ENCODE measurements around the gene CDH4. TPM values are rescaled to one million over a fixed set of nuclear protein-coding genes. Genes with fewer than 3 reads are reported as not detected.

CDH4 gene
- total and polyA plus RNA-seq, 2 of the 4 experiments (the other 2 are of a cell fraction) = 1.6 to 3.5 TPM

DNA sequence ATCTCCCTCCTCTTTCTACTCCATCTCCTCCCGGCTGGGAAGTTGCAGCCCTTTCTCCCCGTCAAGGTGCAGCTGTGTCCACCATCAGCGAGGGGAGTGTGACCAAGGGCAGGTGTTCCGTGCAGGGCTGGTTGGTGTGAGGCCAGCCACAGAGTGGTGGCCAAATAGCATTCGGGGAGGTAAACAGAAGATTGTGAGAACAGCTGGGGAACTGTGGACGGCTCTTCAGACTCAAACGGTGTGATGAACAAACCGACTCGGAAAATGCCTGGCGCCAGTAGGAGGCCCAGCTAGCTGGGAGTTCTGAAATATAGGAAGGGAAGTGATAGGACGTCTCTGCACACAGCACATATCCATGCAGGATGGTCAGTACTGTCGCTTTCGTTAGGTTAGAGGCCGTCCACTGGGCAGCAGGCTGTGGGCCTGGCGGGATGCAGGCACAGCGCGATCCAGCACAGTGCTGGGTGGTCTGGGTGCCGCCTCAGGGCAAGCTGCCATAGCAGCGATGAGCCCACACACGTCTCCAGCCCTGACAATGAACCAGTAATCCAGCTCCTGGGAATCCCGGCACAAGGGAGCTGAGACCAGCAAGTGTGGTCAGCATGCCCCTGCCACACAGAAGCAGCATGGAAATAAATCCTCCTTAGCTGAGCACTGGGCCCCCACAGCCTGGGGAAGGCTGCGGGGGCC is 555.6 kb downstream of the CDH4 start:
- Histone ChIP-seq H3K18ac (ENCODE audit: low read depth, low read length) (no peak overlapping the region), H3K27me3 (ENCODE audit: control insufficient read depth, insufficient read depth, low read length) (peaks cover 14% of the 10 kb centered on the region; the same call in 1 of the 2 replicates), H3K4me2 (ENCODE audit: low read depth, low read length) (no peak overlapping the region), H4K91ac (ENCODE audit: insufficient read depth, low read depth, low read length) (no peak overlapping the region), H3K4me1 (ENCODE audit: control insufficient read depth, insufficient read depth, low read length) (no peaks in the 10 kb centered on the region), H2BK15ac (ENCODE audit: low read depth, low read length) (no peak overlapping the region), H4K20me1 (ENCODE audit: insufficient read depth, low read length) (no peaks in the 10 kb centered on the region), H3K4ac (ENCODE audit: low read depth, low read length) (no peak overlapping the region), H3K9me3 (ENCODE audit: control insufficient read depth, insufficient read depth, low read length) (no peaks in the 10 kb centered on the region), H3K79me1 (ENCODE audit: low read depth in 1 of 2, low read length in 2 of 2) (no peaks in the 10 kb centered on the region), H3K4me3 (ENCODE audit: insufficient read depth, low read depth, low read length) (no peak overlapping the region), H3K23ac (ENCODE audit: low read depth, low read length) (no peak overlapping the region), H4K5ac (ENCODE audit: low read depth, low read length) (no peak overlapping the region), H3K36me3 (ENCODE audit: control insufficient read depth, insufficient read depth, low read length) (no peaks in the 10 kb centered on the region), H2BK20ac (ENCODE audit: low read depth, low read length) (no peak overlapping the region), H4K8ac (ENCODE audit: low read depth in 2 of 2, low read length in 2 of 2) (no peak overlapping the region), H2AFZ (replicated peaks; ENCODE audit: low read length, poor library complexity) (no peak overlapping the region), H2BK120ac (ENCODE audit: low read depth, low read length) (no peak overlapping the region), H3K9me1 (ENCODE audit: insufficient read depth, low read length) (no peaks in the 10 kb centered on the region), H2BK5ac (ENCODE audit: low read depth, low read length, poor library complexity, severe bottlenecking) (no peak overlapping the region), H2AK9ac (replicated peaks; ENCODE audit: low read depth, low read length, poor library complexity) (no peak overlapping the region), H3K56ac (ENCODE audit: extremely low read depth, insufficient read depth, low read length) (no peak overlapping the region), H3K27ac (ENCODE audit: insufficient read depth, low read length) (no peak overlapping the region), H3K9ac (ENCODE audit: low read depth, low read length) (no peak overlapping the region), H3K14ac (replicated peaks; ENCODE audit: low read depth, low read length) (no peak overlapping the region), H2AK5ac (ENCODE audit: low read depth, low read length) (no peak overlapping the region)
- ChIA-PET POLR2A (ENCODE audit: unreplicated experiment) (no interaction called here), CTCF (interaction anchor here (0.7 kb wide), 1 partner anchor 289 kb away, joined by 3 read pairs; no protein-coding TSS in a partner anchor)
- no TSS peak for BruUV-seq (replicated peaks)
- dilution Hi-C loops (cut with HindIII; ENCODE audit: low sequenced_read_pairs, unreplicated experiment) (no loop called here), in situ Hi-C loops (cut with MboI; ENCODE audit: low sequenced_read_pairs) (no loop called here), intact Hi-C loops (cut with micrococcal nuclease) (no loop called here)
- ATAC-seq (ENCODE audit: low read depth) (no peak), DNase-seq (no peak)
- no peak for TF ChIP-seq RAD21 (IDR thresholded peaks at IDR 0.05; ENCODE audit: low read length)
- no peak for TF ChIP-seq CEBPB (IDR thresholded peaks at IDR 0.05; ENCODE audit: low read depth, low read length)
- TF ChIP-seq FOS (IDR thresholded peaks at IDR 0.05; ENCODE audit: low read depth, low read length) = no peak
- TF ChIP-seq, protein P1, sequence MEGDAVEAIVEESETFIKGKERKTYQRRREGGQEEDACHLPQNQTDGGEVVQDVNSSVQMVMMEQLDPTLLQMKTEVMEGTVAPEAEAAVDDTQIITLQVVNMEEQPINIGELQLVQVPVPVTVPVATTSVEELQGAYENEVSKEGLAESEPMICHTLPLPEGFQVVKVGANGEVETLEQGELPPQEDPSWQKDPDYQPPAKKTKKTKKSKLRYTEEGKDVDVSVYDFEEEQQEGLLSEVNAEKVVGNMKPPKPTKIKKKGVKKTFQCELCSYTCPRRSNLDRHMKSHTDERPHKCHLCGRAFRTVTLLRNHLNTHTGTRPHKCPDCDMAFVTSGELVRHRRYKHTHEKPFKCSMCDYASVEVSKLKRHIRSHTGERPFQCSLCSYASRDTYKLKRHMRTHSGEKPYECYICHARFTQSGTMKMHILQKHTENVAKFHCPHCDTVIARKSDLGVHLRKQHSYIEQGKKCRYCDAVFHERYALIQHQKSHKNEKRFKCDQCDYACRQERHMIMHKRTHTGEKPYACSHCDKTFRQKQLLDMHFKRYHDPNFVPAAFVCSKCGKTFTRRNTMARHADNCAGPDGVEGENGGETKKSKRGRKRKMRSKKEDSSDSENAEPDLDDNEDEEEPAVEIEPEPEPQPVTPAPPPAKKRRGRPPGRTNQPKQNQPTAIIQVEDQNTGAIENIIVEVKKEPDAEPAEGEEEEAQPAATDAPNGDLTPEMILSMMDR (conservative IDR thresholded peaks at IDR 0.05; ENCODE audit: low read depth, low read length) = no peak
- no peak for TF ChIP-seq NFE2L2 (IDR thresholded peaks at IDR 0.05; ENCODE audit: low read depth, low read length)
- TF ChIP-seq SMC3 (IDR thresholded peaks at IDR 0.05; ENCODE audit: low read depth, low read length) = no peak
- TF ChIP-seq, protein P2, sequence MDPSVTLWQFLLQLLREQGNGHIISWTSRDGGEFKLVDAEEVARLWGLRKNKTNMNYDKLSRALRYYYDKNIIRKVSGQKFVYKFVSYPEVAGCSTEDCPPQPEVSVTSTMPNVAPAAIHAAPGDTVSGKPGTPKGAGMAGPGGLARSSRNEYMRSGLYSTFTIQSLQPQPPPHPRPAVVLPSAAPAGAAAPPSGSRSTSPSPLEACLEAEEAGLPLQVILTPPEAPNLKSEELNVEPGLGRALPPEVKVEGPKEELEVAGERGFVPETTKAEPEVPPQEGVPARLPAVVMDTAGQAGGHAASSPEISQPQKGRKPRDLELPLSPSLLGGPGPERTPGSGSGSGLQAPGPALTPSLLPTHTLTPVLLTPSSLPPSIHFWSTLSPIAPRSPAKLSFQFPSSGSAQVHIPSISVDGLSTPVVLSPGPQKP (IDR thresholded peaks at IDR 0.05; ENCODE audit: borderline replicate concordance, low read depth, low read length) = no peak
- no peak for TF ChIP-seq RFX5 (IDR thresholded peaks at IDR 0.05; ENCODE audit: low read depth, low read length)
- TF ChIP-seq, protein P3, sequence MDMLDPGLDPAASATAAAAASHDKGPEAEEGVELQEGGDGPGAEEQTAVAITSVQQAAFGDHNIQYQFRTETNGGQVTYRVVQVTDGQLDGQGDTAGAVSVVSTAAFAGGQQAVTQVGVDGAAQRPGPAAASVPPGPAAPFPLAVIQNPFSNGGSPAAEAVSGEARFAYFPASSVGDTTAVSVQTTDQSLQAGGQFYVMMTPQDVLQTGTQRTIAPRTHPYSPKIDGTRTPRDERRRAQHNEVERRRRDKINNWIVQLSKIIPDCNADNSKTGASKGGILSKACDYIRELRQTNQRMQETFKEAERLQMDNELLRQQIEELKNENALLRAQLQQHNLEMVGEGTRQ (IDR thresholded peaks at IDR 0.05; ENCODE audit: low read depth, low read length) = no peak
- TF ChIP-seq RCOR1 (IDR thresholded peaks at IDR 0.05; ENCODE audit: insufficient replicate concordance, low read length) = no peak
- no peak for TF ChIP-seq MAFK (IDR thresholded peaks at IDR 0.05; ENCODE audit: low read depth, low read length)
- TF ChIP-seq CHD1 (IDR thresholded peaks at IDR 0.05; ENCODE audit: low read depth, low read length) = no peak
- no peak for TF ChIP-seq MAZ (IDR thresholded peaks at IDR 0.05; ENCODE audit: borderline replicate concordance, low read depth, low read length)
- no peak for TF ChIP-seq BHLHE40 (IDR thresholded peaks at IDR 0.05; ENCODE audit: low read depth, low read length)
- no peak for TF ChIP-seq MXI1 (IDR thresholded peaks at IDR 0.05; ENCODE audit: borderline replicate concordance, low read depth, low read length)
- no peak for TF ChIP-seq POLR2A (IDR thresholded peaks at IDR 0.05; ENCODE audit: low read depth, low read length)
- WGBS, 2 experiments (ENCODE audit: extremely low coverage in 2 of 2, insufficient read length in 1 of 2) = 67% methylated on average over 1 of the region's 22 CpGs; no CpG with 5 or more reads in 1 of the 2 experiments

Measured in IMR-90 (cell line).